OCI-M1 (cell line): ENCODE measurements around the gene PPP4C.
"Not testable (repeated sequence)": the region's sequence is repeated elsewhere in the genome, so short reads cannot be mapped to it uniquely, and the experiment has no call there.

Experiments
- DNase-seq: peaks from one replicate; lab custom pipeline; 2025; lab: John Stamatoyannopoulos, UW

Gene PPP4C

GRCh38 chr16:30096862-30097563 is 21.2 kb downstream of the PPP4C start:
- peak; percentile 36 for DNase-seq

- no peak for DNase-seq
Measured at GRCh38 chr16:30104090-30104489, 28.3 kb downstream of the PPP4C start.

- no peak for DNase-seq
Measured at GRCh38 chr16:30104492-30104891, 28.7 kb downstream of the PPP4C start.

- peak; percentile 52 for DNase-seq
Measured at GRCh38 chr16:30108059-30108850, 32.5 kb downstream of the PPP4C start.

GRCh38 chr16:30110661-30111060 is 34.9 kb downstream of the PPP4C start:
- DNase-seq: no peak

GRCh38 chr16:30112197-30113030 is 36.6 kb downstream of the PPP4C start:
- peak; percentile 80 for DNase-seq

GRCh38 chr16:30113031-30113710 is 37.4 kb downstream of the PPP4C start, which contains the start of gene GDPD3:
GDPD3 (minus strand) TSS chr16:30113537; CDS start chr16:30113478, 59 bp downstream.
- no peak for DNase-seq

- DNase-seq: no peak
Measured at GRCh38 chr16:30113711-30114333, 38.0 kb downstream of the PPP4C start.

- DNase-seq: no peak
Measured at GRCh38 chr16:30114411-30114810, 38.6 kb downstream of the PPP4C start.

GRCh38 chr16:30114833-30115232 is 39.0 kb downstream of the PPP4C start:
- DNase-seq: not testable (repeated sequence)

- no peak for DNase-seq
Measured at GRCh38 chr16:30115238-30115637, 39.4 kb downstream of the PPP4C start.

GRCh38 chr16:30116291-30117207 is 40.8 kb downstream of the PPP4C start:
- DNase-seq: no peak

- no peak for DNase-seq
Measured at GRCh38 chr16:30117768-30118167, 42.0 kb downstream of the PPP4C start.

GRCh38 chr16:30119428-30119827 is 43.6 kb downstream of the PPP4C start:
- DNase-seq: no peak

- no peak for DNase-seq
Measured at GRCh38 chr16:30120340-30121105, 44.7 kb downstream of the PPP4C start.

- no peak for DNase-seq
Measured at GRCh38 chr16:30121741-30122571, 46.2 kb downstream of the PPP4C start.

- no peak for DNase-seq
Measured at GRCh38 chr16:30122604-30123160, 46.9 kb downstream of the PPP4C start.

GRCh38 chr16:30124985-30125379 is 49.2 kb downstream of the PPP4C start:
- DNase-seq: no peak
